CD4-positive, alpha-beta T cell treated with Interleukin-15 for 1 hour (primary cell): Measurements from ENCODE around the gene GULP1.
"Not testable (repeated sequence)": the region's sequence is repeated elsewhere in the genome, so short reads cannot be mapped to it uniquely, and the experiment has no call there.

ENCODE experiments used
- DNase-seq: peaks from one replicate; pipeline ENCODE4 v3.0.0-alpha.2; 2020

The GULP1 gene

GRCh38 chr2:188492751-188493150, 201.1 kb downstream of the GULP1 start:
- DNase-seq: no peak

GRCh38 chr2:188494906-188495305, 203.2 kb downstream of the GULP1 start:
- DNase-seq: no peak

GRCh38 chr2:188495969-188496431, 204.3 kb downstream of the GULP1 start:
- DNase-seq: no peak

GRCh38 chr2:188497726-188498125, 206.1 kb downstream of the GULP1 start:
- DNase-seq: no peak

GRCh38 chr2:188503975-188504374, 212.3 kb downstream of the GULP1 start:
- DNase-seq: no peak

GRCh38 chr2:188506843-188507242, 215.2 kb downstream of the GULP1 start:
- DNase-seq: no peak

- DNase-seq: no peak
Observed at GRCh38 chr2:188511346-188511745, 219.7 kb downstream of the GULP1 start.

- DNase-seq: no peak
Observed at GRCh38 chr2:188512456-188512855, 220.8 kb downstream of the GULP1 start.

- no peak for DNase-seq
Observed at GRCh38 chr2:188515918-188516317, 224.2 kb downstream of the GULP1 start.

GRCh38 chr2:188517549-188518215, 226.0 kb downstream of the GULP1 start:
- DNase-seq: no peak

- no peak for DNase-seq
Observed at GRCh38 chr2:188518381-188518780, 226.7 kb downstream of the GULP1 start.

- DNase-seq: no peak
Observed at GRCh38 chr2:188519136-188519535, 227.5 kb downstream of the GULP1 start.

- DNase-seq: no peak
Observed at GRCh38 chr2:188522517-188522916, 230.8 kb downstream of the GULP1 start.

GRCh38 chr2:188523919-188524318, 232.2 kb downstream of the GULP1 start:
- no peak for DNase-seq

- no peak for DNase-seq
Observed at GRCh38 chr2:188524519-188525113, 232.9 kb downstream of the GULP1 start.

- no peak for DNase-seq
Observed at GRCh38 chr2:188526701-188527100, 235.0 kb downstream of the GULP1 start.

- no peak for DNase-seq
Observed at GRCh38 chr2:188527141-188527540, 235.5 kb downstream of the GULP1 start.

GRCh38 chr2:188527581-188527993, 235.9 kb downstream of the GULP1 start:
- DNase-seq: no peak

GRCh38 chr2:188529710-188530109, 238.0 kb downstream of the GULP1 start:
- DNase-seq: no peak

- DNase-seq: no peak
Observed at GRCh38 chr2:188534875-188535274, 243.2 kb downstream of the GULP1 start.

GRCh38 chr2:188551671-188552070, 260.0 kb downstream of the GULP1 start:
- no peak for DNase-seq

GRCh38 chr2:188557081-188557480, 265.4 kb downstream of the GULP1 start:
- DNase-seq: no peak

- DNase-seq: not testable (repeated sequence)
Observed at GRCh38 chr2:188559455-188559854, 267.8 kb downstream of the GULP1 start.

- DNase-seq: no peak
Observed at GRCh38 chr2:188561473-188561979, 269.9 kb downstream of the GULP1 start.
